ENCODE data around the gene TTLL8.

Gene TTLL8

DNA sequence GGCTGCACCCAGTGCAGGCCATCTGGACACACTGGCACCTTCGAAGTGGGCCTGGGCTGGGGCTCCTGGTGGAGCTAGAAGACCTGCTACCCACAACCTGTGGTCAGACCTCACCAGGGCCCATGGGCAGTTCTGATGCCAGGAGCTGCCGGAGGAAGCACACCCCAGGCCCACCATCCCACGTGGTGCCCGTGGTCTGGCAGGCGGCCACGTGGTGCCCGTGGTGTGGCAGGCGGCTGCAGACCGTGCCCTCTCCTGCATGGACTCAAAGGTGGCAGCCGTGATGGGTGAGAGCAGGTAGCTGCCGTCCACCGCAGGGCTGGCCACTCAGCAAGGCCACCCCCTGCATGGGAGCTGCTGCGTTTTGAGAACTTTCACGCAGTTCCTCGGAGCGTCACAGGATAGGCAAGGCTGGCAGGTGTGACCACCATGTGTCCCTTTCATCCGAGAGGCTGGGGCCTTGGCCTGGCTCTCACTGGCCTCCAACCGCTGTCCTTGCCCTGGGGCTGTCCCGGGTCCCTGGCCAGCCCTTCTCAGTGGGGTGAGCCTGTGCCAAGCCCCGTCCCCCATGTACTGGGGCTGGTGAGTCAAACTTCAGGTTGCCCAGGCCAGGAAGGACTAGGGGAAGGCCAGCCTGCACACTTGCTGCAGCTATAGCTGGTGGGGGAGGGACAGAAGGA, 41.6 kb downstream of the TTLL8 start:
- DNase-seq, result no peak

DNA sequence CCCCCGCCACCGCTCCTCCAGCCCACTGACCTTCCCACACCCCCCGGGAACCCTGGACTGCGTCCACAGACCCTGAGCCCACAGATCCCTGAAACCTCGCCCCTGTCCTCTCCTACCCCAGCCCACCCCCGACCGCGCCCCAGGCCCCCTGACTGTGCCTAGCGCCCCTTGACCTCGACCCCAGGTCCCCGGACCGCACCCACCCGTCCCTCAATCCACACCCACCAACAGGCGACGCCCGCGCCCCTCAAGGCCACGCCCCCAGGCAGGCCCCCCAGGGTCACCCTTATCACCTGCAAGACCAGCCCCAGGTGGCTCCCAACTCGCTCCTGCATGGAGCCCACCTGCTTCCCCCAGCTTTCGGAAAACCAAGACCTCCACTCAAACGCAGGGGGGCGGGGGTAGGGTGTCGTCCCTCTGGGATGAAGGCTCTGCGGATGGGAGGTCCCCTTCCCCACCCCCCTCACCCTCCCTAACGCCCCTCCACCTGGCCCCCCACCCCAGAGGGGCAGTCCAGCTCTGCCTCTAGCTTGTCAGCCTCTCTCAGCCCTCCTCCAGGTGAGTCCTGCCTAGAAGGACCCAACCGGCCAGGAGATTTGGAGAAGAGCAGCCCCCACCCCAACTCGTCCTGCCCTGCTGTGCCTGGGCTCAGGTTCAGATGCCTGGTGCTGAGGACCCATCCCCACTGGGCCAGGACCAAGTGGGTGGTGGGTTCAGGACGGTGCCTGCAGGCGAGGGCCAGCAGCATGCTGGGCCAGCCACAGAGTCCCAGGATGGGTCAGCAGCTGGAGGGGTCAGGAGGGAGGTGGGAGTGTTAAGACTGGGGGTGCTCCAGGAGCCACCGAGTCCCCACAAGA, 42.4 kb downstream of the TTLL8 start:
- DNase-seq, result no peak

DNA sequence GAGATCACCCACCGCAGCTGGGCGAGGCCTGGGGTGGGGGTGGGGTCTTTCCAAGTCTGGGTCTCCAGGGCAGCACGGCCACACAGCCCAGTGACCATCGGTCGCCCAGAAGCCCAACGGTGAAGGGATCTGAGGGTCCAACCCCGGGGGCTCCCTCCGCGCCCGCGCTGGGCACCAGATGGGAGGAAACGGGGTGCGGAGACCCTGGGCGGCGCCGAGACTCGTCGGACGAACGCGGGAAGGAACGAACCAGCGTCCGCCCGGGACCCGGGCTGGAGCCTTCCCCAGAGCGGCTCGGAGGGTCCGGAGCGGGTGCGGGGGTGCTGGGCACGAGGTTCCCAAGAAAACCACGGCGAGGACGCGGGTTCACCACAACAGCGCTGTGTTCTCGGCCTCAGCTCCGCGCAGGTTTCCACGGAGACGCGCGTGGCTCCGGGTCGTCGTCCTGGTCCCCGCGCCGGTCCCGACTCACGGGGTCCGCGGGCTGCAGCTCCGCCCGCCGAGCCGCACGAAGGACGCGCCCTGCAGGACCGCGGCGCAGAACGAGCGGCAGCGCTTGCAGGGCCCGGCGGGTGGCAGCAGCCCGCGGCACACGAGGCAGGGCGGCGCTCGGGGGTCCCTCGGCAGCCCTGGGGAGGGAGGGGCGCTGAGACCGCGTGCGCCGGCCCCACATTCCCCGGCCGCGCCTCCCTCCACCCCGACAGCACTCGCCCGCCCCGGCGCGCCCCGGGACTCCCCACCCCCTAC, 43.3 kb downstream of the TTLL8 start:
- no peak for DNase-seq

DNA sequence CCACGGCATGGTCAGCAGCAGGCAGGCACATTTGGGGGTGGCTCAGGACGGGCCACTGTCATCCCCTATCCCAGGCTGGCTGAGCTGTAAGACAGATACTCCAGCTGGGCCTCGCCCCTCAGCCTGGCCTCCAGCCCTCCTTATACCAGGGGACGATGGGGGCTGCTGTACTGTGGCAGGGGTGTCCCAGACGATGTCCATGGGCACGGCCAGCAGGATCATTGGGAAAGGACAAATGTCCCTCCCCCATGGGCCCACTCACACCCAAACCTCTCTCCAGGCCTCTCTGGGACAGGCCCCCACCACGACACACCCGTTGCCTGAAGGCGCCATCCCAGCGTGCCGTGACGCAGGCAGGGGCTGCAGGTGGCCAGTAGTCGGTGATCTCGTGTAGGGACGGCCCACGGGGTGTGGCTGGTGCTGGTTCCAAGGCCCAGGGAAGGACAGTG, 44.0 kb downstream of the TTLL8 start:
- DNase-seq, result no peak

DNA sequence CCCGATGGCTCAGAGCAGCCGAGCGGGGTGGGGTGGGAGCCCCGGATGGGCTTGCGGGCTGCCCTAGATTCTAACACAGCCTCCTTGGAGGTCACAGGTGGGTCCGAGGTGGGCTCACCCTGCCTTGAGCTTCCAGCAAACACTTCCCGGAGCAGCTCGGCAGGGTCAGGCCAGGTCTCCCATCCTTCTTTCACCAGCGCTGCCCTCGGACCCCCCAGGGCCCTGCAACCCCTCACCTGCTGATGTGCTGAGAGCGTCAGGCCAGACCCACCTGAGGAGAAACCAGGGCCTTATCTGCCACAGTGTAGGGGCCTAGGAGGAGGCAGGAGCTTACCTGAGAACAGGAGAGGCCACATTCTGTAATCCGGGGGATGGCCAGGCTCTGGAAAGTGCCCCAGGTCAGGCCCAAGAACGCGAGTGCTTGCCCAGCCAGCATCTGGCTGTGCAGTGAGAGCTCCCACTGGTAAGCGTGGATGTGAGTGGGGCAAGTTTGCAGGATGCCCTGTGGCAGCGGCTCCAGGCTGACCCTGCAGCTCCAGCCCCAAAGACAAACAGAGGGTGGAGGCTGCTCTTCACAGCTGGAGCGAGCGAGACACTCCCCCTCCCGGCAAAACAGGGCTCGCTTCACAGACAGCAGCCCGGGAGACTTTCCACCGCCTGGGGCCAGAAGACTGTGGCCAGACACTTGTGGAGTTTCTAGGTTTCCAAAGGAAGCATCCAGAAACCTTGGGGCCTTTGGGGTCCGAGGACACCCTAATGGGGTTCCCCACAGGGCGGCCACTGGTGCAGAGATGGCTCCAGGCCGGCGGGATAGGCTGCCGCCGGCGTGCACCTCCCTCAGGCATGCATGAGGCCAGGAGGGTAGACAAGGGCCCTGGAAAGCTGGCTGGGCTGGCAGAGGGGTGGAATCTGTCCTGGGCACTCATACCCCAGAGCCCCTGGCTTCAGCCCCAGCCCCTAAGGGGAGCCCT, 45.6 kb downstream of the TTLL8 start, which contains the start of gene IL17REL:
Gene IL17REL, minus strand, starts transcription at position 555 of the 971 bp plus-strand sequence. Its CDS starts 119 bp downstream, at position 436.
- no peak for DNase-seq

DNA sequence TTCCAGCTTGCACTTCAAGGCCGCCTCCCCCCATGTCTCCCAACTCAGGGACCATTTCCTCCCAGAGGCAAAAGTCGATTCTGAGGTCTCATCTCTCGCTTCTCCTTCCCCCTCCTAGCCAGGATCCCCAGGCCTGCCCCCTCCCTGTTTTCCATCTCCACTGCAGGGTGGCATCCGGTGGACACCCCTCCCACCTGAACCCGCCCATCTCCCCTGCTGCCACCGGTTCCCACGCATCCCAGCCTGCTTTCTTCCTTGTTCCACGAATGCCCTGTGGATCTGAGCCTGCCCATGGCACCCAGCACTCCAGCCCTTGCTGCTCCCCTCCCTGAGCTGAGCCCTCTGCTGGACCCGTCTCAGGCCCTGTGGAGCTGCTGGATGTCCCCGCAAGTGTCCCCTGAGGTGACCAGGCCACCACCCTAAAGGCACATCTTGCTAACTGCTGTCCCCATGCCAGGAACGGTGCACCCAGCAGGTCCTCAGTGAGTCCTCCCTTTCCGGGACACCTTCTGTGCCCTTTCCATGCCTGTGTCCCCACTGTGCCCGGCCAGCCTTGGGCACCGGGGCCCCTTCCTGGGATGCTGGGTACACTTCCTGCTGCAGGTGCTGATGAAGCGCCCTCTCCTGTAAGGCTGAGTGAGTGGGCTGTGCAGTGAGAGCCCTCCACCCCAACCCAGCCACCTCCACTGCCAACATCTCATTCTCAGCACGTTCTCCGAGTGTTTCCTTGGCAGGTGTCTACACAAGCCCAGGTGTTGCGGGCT, 46.5 kb downstream of the TTLL8 start:
- no peak for DNase-seq

DNA sequence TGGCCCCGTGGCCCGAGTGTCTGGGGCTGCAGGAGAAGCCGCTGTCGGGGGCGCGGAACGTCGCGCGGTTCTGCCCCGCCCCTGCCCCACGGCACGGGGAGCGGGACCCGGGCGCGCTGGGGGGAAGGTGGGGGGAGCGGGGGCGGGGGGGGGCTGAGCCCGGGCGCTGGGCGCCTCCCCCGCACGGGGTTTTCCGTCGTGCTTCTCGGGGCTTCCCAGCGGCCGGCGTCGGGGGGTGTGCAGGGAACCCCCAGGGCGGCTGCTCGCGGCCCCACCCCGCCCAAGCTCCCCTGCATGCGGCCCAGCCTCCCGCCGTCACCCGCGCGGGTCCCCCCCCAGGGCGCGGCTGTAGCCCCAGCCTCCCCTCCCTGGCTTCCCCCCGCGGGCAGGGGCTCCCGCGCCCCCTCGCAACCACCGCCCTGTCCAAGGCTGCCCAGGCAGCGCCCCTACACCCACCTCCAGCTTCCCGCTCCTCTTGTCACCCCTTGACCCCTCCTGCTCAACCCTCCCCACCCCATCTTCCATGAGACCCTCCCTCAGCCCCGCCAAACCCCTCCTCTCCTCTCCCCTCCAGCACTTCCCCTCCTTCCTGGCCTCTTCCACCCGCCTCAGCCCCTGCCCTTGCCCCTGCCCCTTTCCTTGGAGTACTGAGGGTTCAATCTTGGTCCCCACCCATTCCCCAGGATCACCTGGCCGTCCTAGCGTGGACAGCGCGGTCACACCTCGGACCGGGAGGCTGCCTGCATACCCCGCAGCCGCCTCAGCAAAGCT, 47.2 kb downstream of the TTLL8 start:
- DNase-seq, result no peak

DNA sequence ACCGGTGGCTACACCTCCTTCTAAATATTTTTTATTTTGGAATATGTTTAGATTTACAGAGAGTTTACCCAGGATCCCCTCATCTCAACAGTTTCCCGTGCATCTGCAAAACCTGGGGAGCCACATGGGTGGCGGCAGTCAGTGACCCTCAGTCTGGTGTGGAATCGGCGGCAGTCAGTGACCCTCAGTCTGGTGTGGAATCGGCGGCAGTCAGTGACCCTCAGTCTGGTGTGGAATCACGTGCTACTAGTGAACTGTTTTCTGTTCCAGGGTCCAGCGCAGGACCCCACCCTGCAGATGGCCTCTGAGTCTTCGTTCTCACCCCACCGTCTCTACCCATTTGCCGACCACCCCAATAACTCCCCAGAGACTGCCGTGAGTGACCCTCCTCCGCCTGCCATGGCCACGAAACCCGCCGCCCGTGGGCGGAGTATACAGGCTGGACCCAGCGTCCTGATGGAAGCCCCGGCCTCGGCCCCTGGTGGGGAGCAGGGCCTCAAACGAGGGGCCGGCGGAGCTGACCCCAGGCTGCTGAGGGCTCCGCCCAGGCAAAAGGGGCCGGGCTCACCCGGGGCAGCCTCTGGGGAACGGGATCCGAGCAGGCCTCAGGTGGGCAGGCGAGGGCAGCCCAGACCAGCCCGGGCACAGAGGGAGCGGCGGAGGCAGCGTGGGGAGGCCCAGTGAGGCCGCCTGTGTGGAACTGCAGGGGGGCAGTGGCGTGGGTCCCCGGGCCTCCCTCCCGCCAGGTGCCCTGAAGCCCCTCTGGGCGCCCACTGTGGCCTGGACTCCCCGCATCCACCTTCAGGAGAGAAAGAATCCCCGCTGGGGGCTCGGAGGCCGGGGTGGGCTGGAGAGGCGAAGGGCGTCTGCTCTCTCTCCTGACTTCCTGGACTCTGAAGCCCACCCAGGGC, 48.1 kb downstream of the TTLL8 start:
- DNase-seq, result no peak

DNA sequence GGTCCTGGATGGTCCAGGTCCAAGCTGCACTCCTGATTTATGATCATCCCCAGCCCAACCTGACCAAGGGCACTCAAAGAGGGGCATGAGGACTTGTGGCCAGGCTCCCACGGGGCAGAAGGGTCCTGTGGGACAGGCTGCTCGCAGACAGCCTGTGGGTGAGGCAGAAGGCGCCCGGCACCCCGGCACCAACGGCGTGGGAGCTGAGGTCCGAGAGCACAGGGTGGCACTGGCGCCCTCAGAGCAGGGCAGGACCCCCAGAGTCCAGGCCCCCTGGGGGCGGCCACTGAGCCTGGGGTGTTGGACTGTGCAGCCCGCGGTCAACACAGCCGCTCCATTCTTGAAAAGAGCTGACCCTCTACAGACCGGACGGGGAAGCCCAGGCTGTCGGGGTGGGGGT, 48.8 kb downstream of the TTLL8 start:
- DNase-seq, result no peak

DNA sequence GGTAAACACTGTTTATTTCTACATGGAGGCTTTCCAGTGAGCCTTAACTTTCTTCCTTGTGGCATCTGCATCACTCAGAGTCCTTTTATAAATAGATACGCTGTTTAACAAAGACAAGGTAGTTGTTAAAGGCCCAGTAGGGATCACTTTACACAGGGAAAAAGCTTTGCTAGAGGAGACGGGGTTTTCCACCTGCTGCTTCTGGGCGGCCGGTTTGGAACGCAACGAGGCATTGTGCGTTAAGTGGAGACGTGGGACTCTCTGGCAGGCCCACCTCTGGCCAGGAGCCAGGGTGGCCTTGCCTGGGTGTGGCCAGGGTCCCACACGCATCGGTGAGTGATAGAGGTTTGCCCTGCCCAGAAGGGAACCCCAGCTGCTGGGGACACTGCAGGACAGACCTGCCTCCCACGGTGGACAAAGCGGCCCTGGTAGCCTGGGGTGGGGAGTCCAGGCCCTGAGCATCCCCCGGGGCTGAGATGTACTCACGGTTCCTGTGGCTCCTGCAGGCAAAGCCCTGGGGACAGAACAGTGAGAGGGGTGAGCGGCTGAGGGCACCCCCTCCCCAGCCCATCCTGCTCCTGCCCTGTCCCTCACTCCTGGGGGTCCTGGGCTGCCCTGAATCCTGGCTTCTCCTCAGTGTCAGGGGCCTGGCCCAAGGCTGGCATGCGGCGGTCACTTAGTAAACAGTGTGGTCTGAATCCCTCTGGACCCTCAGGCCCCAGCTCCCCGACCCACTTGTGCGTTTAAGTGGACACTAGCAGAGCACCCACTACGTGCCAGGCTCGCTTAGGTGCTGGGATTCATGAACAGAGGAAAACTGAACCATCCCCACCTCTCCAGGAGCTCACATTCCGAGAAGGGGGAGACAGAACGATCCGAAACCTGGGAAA, 49.7 kb downstream of the TTLL8 start:
- no peak for DNase-seq

DNA sequence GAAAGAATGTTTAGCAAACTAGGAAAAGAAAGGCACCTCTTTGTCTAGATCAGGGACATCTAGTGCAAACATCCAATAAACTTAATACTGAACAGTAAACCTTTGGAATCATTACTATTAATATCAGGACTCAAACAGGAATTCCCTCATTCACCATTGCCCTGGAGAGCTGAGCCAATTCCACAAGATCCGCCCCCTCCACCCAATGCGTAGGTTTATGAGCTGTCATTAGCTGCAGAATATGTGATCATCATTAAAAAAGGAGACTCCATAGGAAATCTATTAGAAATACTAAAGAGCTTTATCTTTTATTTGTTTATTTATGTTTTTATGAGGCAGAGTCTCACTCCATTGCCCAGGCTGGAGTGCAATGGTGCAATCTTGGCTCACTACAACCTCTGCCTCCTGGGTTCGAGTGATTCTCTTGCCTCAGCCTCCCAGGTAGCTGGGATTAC, 51.0 kb downstream of the TTLL8 start:
- no peak for DNase-seq

DNA sequence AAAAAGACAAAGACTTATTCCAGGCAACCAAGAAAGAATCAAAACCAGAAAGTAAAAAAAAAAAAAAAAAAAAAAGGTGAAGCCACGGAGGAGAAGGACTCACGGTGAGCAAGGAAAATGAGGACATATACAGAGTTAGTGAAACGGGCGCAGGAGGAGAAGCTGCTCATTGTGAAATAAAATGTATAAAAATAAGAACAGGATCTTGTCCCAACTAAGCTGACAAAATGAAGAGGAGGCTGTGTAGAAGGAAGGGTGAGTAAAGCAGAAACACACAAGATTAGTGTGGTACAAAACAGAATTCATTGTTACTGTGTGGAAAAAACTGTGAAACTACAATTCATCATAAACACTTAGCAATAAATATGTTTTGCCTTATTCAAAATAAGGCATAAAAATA, 53.2 kb downstream of the TTLL8 start:
- no peak for DNase-seq

DNA sequence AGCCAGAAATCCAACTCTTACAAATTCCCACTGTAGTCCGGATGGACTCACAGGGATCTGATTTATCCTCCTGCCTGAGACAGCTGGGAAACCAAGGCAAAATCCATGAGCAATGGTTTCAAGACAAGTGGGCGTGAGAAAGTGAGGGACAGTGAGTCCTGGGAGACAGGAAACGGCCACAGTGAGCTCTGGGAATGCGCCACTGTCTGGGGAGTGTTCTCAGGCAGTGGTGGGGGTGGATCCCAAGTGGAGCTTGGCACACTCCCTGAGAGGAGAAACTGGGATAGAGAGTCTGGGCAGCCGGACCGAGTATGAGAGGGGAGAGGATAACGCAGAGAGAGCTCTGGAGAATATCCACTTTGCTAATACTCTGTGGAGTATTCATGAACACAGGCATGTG, 55.3 kb downstream of the TTLL8 start:
- DNase-seq, result no peak

DNA sequence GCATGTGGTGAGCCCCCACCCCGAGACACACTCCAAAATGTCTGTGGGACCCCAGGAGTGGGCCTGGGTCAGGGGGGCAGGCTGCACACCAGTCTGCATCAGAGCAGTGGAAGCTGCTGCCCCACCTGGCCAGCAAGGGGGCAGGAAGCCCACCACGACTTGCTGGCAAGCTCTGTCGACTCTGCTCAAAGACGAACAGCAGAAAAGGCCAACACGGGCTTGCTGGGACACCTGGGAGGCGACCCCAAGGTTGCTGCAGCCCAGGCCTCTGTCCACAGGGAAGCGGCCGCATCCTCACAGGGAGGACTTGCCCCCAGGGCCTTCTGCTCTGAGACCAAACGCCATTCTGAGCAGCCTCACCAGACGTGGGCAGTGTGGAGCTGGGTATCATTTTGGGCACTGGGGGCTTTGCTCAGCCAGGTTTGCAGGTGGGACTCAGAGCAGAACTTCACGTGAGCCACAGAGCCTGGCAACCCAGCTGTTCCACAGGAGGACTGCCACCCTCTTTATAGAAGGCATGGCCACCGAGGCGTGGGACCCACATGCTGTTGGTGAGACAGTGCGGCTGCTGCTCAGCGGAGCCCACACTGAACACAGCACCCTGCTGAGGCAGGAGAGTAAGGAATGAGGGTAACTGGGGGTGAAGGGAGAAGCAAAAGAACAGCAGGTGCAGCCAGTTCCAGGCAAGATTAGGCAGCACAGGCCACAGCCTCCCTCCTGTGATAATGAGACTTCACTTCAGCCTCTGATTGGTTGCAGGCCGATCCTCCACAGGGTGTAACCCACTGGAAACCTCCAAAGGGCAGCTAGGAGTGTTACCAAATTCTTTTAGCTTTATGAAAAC, 56.5 kb downstream of the TTLL8 start:
- no peak for DNase-seq

DNA sequence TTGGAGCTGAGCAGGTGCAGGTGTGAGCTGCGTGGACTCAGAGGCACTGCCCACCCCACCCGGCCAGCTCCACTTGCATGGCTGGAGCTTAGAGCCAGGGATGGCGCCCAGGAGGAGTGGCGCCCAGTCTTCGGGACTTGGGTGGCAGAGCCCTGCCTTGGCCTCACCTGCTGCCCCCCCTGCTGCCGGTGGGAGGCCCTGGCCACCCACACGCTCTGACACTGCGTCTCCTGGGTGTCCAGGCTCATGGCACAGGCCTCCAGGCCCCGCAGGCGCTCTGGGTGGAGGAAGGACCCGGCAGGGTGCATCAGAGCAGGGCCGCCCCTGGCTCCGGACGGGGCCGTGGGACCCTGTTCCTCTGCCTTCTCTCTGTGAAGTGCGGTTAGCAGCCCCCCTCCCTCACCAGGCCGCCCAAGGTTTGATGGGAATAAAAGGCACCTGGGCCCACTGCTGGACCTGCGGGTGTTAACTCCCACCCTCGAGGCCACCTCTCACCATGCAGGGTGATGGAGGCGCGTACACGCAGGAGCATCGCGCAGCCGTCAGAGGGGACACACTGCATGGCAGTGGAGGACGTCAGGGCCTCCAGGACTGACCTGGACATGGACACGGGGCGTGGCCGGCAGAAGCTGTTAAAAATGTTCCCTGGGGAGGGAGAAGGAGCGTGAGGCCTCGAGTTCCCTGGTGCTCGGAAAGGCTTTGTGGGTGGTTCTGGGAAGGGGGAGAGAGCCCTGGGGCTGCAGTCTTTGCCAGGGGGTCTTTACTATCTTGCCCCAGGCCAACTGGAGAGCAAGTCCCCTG, 57.3 kb downstream of the TTLL8 start:
- DNase-seq, result no peak

DNA sequence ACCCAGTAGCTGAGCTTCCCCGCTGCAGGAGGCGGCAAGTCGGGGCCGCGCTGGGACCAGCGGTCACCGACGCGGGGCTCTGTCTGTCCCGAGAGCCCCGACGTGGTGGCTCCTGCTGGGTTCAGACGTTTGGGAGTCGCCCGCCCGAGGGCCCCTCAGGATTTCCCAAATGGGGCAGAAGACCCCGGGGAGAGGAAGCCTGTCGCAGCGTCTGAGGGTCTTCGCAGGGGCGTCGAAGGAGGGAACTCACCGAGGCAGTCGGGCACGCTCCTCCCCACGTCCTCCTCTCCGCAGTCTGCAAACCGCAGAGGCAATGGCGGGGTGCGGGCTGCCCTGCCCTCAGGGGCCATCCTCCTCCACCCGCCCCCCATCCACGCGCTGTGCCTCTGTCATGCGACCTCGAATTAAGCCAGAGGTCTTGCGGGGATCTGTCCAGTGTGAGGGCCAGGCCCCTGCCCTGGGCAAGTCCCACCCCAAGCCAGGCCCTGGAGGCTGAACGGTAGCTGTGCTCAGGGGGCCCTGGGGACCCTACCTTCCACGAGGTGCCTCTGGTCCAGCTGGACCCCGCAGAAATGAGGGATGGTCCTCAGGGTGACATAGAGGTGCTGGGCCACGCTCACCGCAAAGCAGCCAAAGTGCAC, 58.0 kb downstream of the TTLL8 start:
- no peak for DNase-seq
